CD4-positive, alpha-beta T cell treated with Interleukin-4 for 1 hour (primary cell): ENCODE results near the gene BRD2.

Source experiments
- DNase-seq, 2 donors: peaks; one replicate each; pipeline ENCODE4 v3.0.0-alpha.2; 2020 to 2022

The BRD2 gene

DNA sequence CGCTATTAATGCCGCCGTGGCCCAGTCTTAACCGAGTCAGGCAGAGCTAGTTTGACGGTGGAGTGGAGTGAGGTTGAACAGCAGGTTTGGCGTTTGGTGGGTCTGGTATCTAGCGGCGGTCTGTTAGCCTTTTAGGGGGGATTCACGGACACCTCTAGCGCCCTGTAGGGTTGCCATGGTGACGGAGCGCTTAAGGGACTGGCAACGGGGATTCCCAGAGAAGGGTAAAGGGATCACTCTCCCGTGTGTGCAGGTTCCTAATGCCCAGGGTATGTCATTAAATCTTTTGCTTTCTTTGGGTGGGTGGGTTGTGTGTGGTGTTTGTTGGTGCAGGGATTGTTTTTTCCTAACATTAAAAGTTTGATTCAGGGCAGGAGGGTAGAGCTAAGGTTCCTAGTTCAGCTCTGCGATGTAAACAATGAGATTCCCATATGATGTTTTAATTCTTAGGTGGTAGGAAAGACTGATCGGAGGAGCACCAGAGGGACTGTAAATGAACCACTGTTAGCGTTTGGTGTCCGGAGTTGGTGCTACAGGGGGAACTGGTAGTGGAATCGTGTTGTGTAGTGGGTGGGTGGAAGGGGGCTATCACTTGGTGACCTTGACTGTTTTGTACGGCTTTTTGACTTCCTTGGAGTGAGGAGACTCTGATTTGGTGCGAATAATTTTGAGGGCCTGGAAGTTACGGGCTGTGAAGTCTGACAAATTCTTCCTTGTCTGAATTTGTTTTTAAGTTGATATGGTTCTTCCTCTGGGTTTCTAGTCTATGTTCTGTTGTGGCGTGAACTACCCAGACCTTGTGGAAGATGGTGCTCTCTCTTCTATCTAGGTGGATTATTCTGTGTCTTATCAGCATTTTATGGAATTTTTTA, 5.0 kb downstream of the BRD2 start:
- DNase-seq = peak; percentile 80

- DNase-seq = peak; percentile 40 to 70
Observed at GRCh38 chr6:32974016-32974333, 5.6 kb downstream of the BRD2 start.

GRCh38 chr6:32974541-32975308, 6.3 kb downstream of the BRD2 start:
- no peak for DNase-seq

DNA sequence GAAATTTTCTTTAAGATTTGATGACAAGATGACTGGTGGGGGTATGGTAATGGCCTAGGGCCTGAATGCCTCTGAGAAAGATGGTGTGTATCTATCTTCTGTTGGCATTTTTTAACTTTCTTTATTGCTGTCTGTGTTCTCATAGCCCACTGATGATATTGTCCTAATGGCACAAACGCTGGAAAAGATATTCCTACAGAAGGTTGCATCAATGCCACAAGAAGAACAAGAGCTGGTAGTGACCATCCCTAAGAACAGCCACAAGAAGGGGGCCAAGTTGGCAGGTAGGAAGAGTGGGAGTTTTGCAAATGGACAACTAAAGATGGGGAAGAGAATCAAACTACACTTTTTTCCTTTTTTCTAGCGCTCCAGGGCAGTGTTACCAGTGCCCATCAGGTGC, 7.5 kb downstream of the BRD2 start:
- DNase-seq = no peak

DNA sequence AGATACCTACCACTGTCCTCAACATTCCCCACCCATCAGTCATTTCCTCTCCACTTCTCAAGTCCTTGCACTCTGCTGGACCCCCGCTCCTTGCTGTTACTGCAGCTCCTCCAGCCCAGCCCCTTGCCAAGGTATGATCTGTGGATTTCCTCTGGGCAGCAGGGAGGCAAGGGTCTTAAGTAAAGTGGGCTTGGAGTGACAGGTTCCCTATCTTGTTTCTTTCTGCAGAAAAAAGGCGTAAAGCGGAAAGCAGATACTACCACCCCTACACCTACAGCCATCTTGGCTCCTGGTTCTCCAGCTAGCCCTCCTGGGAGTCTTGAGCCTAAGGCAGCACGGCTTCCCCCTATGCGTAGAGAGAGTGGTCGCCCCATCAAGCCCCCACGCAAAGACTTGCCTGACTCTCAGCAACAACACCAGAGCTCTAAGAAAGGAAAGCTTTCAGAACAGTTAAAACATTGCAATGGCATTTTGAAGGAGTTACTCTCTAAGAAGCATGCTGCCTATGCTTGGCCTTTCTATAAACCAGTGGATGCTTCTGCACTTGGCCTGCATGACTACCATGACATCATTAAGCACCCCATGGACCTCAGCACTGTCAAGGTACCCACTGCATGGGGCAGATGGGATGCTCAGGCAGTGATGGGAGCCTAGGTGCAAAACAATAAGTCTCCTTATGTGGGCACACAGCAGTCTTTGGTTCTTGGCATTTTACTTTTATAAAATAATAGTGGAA, 8.1 kb downstream of the BRD2 start:
- no peak for DNase-seq

- no peak for DNase-seq
Observed at GRCh38 chr6:32977272-32977952, 9.0 kb downstream of the BRD2 start.

GRCh38 chr6:32977953-32978324, 9.5 kb downstream of the BRD2 start:
- DNase-seq = no peak

GRCh38 chr6:32979720-32980487, 11.5 kb downstream of the BRD2 start:
- DNase-seq = no peak

GRCh38 chr6:32980488-32981038, 12.2 kb downstream of the BRD2 start:
- DNase-seq = no peak

- peak in 1 of 2 donors; percentile 37 for DNase-seq
Observed at GRCh38 chr6:32982084-32982701, 13.8 kb downstream of the BRD2 start.

- DNase-seq = peak in 1 of 2 donors; percentile 29
Observed at GRCh38 chr6:32982702-32983492, 14.5 kb downstream of the BRD2 start.

- DNase-seq = peak in 1 of 2 donors; percentile 28
Observed at GRCh38 chr6:32983493-32983848, 15.1 kb downstream of the BRD2 start.

DNA sequence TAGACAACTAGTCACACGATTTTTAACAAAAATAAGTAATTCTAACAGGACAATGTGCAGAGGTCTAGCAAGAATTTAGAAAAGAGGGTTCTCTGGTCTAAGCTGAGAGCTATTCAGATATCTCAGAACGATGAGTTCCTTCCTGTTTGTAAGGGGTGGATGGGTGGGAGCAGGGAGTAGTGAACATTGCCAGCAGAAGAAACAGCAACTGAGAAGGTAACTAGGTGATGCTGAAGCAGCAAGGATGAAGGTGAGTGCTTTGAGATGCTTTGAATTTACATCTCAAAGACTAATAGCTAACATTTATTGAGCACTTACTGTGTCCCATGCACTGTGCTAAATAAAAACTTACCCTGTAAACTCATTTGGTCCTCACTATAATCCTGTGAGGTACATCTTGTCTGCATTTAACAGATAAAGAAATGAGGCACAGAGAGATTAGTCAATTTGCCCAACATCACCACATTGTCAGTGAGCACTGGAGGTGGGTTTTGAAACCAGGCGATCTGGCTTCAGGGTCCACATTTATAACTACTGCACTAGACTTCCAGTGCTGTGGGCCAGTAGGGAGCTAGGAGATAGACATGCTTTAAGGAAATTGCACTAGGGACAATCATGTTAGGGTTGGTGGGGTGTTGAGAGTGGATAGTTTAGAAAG, 15.7 kb downstream of the BRD2 start:
- DNase-seq = peak in 1 of 2 donors; percentile 29

DNA sequence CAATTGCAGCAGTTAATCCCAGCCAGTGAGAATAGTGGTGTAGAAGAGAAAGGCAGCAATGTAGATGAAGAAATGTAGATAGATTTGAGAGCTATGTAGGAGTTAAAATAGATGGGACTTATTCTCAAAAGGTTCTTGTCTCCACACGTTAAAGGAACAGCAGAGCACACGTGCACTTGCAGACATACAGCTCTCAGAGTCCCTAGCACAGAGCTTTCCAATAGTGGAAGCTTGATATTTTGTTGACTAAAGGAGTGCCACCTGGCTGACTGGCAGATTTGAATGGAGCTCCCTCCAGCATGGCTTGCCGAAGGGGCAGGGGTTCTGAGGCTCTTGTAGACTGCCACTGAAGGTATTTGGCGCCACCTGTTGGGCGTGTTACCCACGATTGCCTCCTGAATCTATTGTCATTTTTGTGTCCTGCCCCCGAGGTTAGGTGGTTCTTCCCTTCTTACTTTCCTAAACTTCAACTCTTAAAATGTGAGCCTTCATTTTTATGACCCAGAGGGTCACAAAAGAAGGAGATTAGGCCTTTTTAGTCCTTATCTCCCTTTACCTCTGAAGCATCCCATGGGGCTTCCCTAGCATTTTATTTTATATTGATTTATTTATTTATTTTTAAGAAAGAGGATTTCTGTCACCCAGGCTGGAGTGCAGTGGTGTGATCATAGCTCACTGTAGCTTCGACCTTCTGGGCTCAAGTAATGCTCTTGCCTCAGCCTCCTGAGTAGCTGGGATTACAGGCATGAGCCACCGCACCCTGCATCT, 16.4 kb downstream of the BRD2 start:
- DNase-seq = peak; percentile 89 to 90

- no peak for DNase-seq
Observed at GRCh38 chr6:32989368-32989767, 21.0 kb downstream of the BRD2 start.

DNA sequence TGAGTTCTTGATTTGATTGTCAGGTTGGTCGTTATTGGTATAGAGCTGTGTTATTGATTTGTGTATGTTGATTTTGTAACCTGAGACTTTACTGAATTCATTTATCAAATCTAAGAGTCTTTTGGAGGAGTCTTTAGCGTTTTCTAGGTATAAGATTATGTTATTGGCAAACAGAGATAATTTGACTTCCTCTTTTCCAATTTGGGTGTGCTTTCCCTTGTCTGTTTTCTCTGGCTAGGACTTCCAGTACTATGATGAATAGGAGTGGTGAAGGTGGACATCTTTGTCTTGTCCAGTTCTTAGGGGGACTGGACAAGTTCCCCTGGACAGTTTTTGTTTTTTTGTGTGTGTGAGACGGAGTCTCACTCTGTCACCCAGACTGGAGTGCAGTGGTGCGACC, 23.6 kb downstream of the BRD2 start:
- no peak for DNase-seq

GRCh38 chr6:32993363-32993973, 25.1 kb downstream of the BRD2 start:
- no peak for DNase-seq

GRCh38 chr6:32995448-32995847, 27.1 kb downstream of the BRD2 start:
- DNase-seq = no peak

- DNase-seq = peak; percentile 34 to 41
Observed at GRCh38 chr6:33000055-33000454, 31.7 kb downstream of the BRD2 start.
